ENCODE measurements around the gene NHLH1. TPM values are rescaled to one million over a fixed set of nuclear protein-coding genes. Genes with fewer than 3 reads are reported as not detected.

NHLH1 gene
- total RNA-seq, 1 experiment from 2014 or later: 0.70 TPM

- Mint-ChIP-seq H3K36me3 (no peaks in the 10 kb centered on the region; the same call in 1 of the 2 replicates), H3K27me3 (ENCODE audit: low read depth) (no peaks in the 10 kb centered on the region), H3K4me1 (peaks cover 79% of the 10 kb centered on the region), H3K9me3 (no peaks in the 10 kb centered on the region), H3K27ac (no peak overlapping the region), H3K4me3 (peak overlapping the region; percentile 26)
- ChIA-PET POLR2A (no interaction called here), CTCF (interaction anchor here (1.2 kb wide), 1 partner anchor 13 kb away, joined by 6 read pairs; no protein-coding TSS in a partner anchor)
- TF ChIP-seq FOXP4 (CRISPR knock-in tag; IDR thresholded peaks at IDR 0.05): no peak
- TF ChIP-seq TCF7 (CRISPR knock-in tag; IDR thresholded peaks at IDR 0.05; ENCODE audit: low read depth): no peak
- no peak for TF ChIP-seq NR2C2 (CRISPR knock-in tag; IDR thresholded peaks at IDR 0.05)
- no peak for TF ChIP-seq JAZF1 (CRISPR knock-in tag; IDR thresholded peaks at IDR 0.05)
- no peak for TF ChIP-seq KAT7 (CRISPR knock-in tag; IDR thresholded peaks at IDR 0.05; ENCODE audit: borderline replicate concordance)
- TF ChIP-seq ZNF671 (CRISPR knock-in tag; IDR thresholded peaks at IDR 0.05): no peak
- no peak for TF ChIP-seq NR1H2 (CRISPR knock-in tag; IDR thresholded peaks at IDR 0.05)
- TF ChIP-seq ELF4 (CRISPR knock-in tag; IDR thresholded peaks at IDR 0.05; ENCODE audit: low read depth): no peak
- no peak for TF ChIP-seq ESRRA (CRISPR knock-in tag; IDR thresholded peaks at IDR 0.05; ENCODE audit: borderline replicate concordance)
- no peak for TF ChIP-seq NFATC4 (CRISPR knock-in tag; IDR thresholded peaks at IDR 0.05)
- no peak for TF ChIP-seq CDX4 (CRISPR knock-in tag; IDR thresholded peaks at IDR 0.05; ENCODE audit: borderline replicate concordance)
- no peak for TF ChIP-seq OVOL2 (CRISPR knock-in tag; IDR thresholded peaks at IDR 0.05; ENCODE audit: borderline replicate concordance)
- TF ChIP-seq GABPB1 (CRISPR knock-in tag; IDR thresholded peaks at IDR 0.05): no peak
- no peak for TF ChIP-seq STAT6 (CRISPR knock-in tag; conservative IDR thresholded peaks at IDR 0.05; ENCODE audit: low read depth)
- no peak for TF ChIP-seq CREM (CRISPR knock-in tag; IDR thresholded peaks at IDR 0.05)
- ATAC-seq (no peak), DNase-seq (ENCODE audit: low spot score) (no peak)
Measured at GRCh38 chr1:160403244-160403643, 36.4 kb downstream of the NHLH1 start.

- H3K9me3 Mint-ChIP-seq: no peaks in the 10 kb centered on the region
- POLR2A ChIA-PET: no interaction called here
- DNase-seq (ENCODE audit: low spot score): no peak
- CTCF ChIA-PET: no interaction called here
- TF ChIP-seq ZNF416 (CRISPR knock-in tag; IDR thresholded peaks at IDR 0.05) (no peak), USF2 (CRISPR knock-in tag; IDR thresholded peaks at IDR 0.05) (no peak), IRF1 (CRISPR knock-in tag; IDR thresholded peaks at IDR 0.05) (no peak), ATF3 (CRISPR knock-in tag; conservative IDR thresholded peaks at IDR 0.05) (no peak), AFF4 (CRISPR knock-in tag; IDR thresholded peaks at IDR 0.05; ENCODE audit: borderline replicate concordance) (no peak), ZNF281 (CRISPR knock-in tag; IDR thresholded peaks at IDR 0.05) (no peak), ATF1 (CRISPR knock-in tag; IDR thresholded peaks at IDR 0.05) (no peak)
- no peak overlapping the region; the same call in 1 of the 2 replicates for H3K4me3 Mint-ChIP-seq
- ATAC-seq: no peak
- no peaks in the 10 kb centered on the region; the same call in 1 of the 2 replicates for H3K36me3 Mint-ChIP-seq
- peak overlapping the region; percentile 22 for H3K27ac Mint-ChIP-seq
- no peaks in the 10 kb centered on the region for H3K27me3 Mint-ChIP-seq (ENCODE audit: low read depth)
- peaks cover 82% of the 10 kb centered on the region for H3K4me1 Mint-ChIP-seq
Measured at GRCh38 chr1:160404094-160404493, 37.2 kb downstream of the NHLH1 start.

Measured in WTC11 (cell line).